LNCaP clone FGC (cell line): ENCODE measurements around the gene NTMT2.

Source experiments
- DNase-seq: peaks from one replicate; pipeline ENCODE4 v3.0.0-alpha.2; 2011; ENCODE audit warnings: low read depth
- H3K4me3 ChIP-seq: 2 replicates; pipeline ENCODE4 v1.5.1; 2011; ENCODE audit warnings: mild to moderate bottlenecking, low read depth, low read length, control low read depth
- CTCF ChIP-seq: IDR thresholded peaks from 2 replicates; pipeline ENCODE4 v1.5.1; 2012; ENCODE audit warnings: mild to moderate bottlenecking; ENCODE audit not compliant: control insufficient read depth, insufficient read depth; ENCODE audit errors: extremely low read depth

Gene NTMT2

GRCh38 chr1:170196490-170197236 lies 50.9 kb downstream of the NTMT2 start:
- no peak for DNase-seq
- H3K4me3 ChIP-seq = no peak overlapping the region
- TF ChIP-seq CTCF = no peak

- H3K4me3 ChIP-seq = no peak overlapping the region
- TF ChIP-seq CTCF = no peak
- no peak for DNase-seq
Observed at GRCh38 chr1:170198090-170198489, 52.3 kb downstream of the NTMT2 start.

GRCh38 chr1:170198584-170198983 lies 52.8 kb downstream of the NTMT2 start:
- TF ChIP-seq CTCF = no peak
- H3K4me3 ChIP-seq = no peak overlapping the region
- no peak for DNase-seq

- DNase-seq = no peak
- no peak overlapping the region for H3K4me3 ChIP-seq
- no peak for TF ChIP-seq CTCF
Observed at GRCh38 chr1:170200161-170200560, 54.4 kb downstream of the NTMT2 start.

GRCh38 chr1:170200621-170201397 lies 55.0 kb downstream of the NTMT2 start:
- no peak overlapping the region for H3K4me3 ChIP-seq
- no peak for DNase-seq
- TF ChIP-seq CTCF = no peak

GRCh38 chr1:170203693-170204092 lies 57.9 kb downstream of the NTMT2 start:
- no peak overlapping the region for H3K4me3 ChIP-seq
- DNase-seq = no peak
- no peak for TF ChIP-seq CTCF
